ENCODE data around the gene CERS6. TPM values are rescaled to one million over a fixed set of nuclear protein-coding genes. Genes with fewer than 3 reads are reported as not detected.

CERS6 gene
- total and polyA plus RNA-seq, 3 donors from 2014 or later, result 24.7 to 71.0 (median 59.4) TPM

- H3K36me3 ChIP-seq (ENCODE audit: low read depth, missing control alignments), result no peaks in the 10 kb centered on the region
- H3K4me1 ChIP-seq, result no peaks in the 10 kb centered on the region
- no peak overlapping the region for H3K4me3 ChIP-seq
- no peak for TF ChIP-seq POLR2A (IDR thresholded peaks at IDR 0.05)
- TF ChIP-seq CTCF (IDR thresholded peaks at IDR 0.05), result no peak
- no peak overlapping the region for H3K27ac ChIP-seq
- no peaks in the 10 kb centered on the region for H3K9me3 ChIP-seq
- WGBS, 2 donors, result 82 to 84% methylated on average over 2 of the region's 2 CpGs
- H3K27me3 ChIP-seq, result no peaks in the 10 kb centered on the region
- DNase-seq, result no peak
- intact Hi-C loops (cut with DNase I; ENCODE audit: low total_unique reads), result loop anchor here (10.0 kb wide), 1 partner anchor 154 kb away; no protein-coding TSS in a partner anchor
Measured at GRCh38 chr2:168770796-168771195, 314.7 kb downstream of the CERS6 start.

GRCh38 chr2:168772704-168773103 lies 316.6 kb downstream of the CERS6 start:
- no peak for DNase-seq
- Histone ChIP-seq H3K36me3 (ENCODE audit: low read depth, missing control alignments) (no peaks in the 10 kb centered on the region), H3K27me3 (no peaks in the 10 kb centered on the region), H3K27ac (no peak overlapping the region), H3K9me3 (no peaks in the 10 kb centered on the region), H3K4me3 (no peak overlapping the region), H3K4me1 (no peaks in the 10 kb centered on the region)
- TF ChIP-seq CTCF (IDR thresholded peaks at IDR 0.05) (no peak), POLR2A (IDR thresholded peaks at IDR 0.05) (no peak)
- 90 to 93% methylated on average over 1 of the region's 1 CpG for WGBS, 2 donors
- intact Hi-C loops (cut with DNase I; ENCODE audit: low total_unique reads), result loop anchor here (10.0 kb wide), 1 partner anchor 152 kb away; no protein-coding TSS in a partner anchor

GRCh38 chr2:168773128-168773527 lies 317.1 kb downstream of the CERS6 start:
- no peaks in the 10 kb centered on the region for H3K4me1 ChIP-seq
- intact Hi-C loops (cut with DNase I; ENCODE audit: low total_unique reads), result loop anchor here (10.0 kb wide), 1 partner anchor 152 kb away; no protein-coding TSS in a partner anchor
- H3K27me3 ChIP-seq, result no peaks in the 10 kb centered on the region
- no peak for DNase-seq
- no peaks in the 10 kb centered on the region for H3K36me3 ChIP-seq (ENCODE audit: low read depth, missing control alignments)
- H3K27ac ChIP-seq, result no peak overlapping the region
- no peak for TF ChIP-seq POLR2A (IDR thresholded peaks at IDR 0.05)
- no peak for TF ChIP-seq CTCF (IDR thresholded peaks at IDR 0.05)
- H3K4me3 ChIP-seq, result no peak overlapping the region
- no peaks in the 10 kb centered on the region for H3K9me3 ChIP-seq
- WGBS, 2 donors, result 73 to 90% methylated on average over 2 of the region's 2 CpGs

- Histone ChIP-seq H3K4me1 (no peaks in the 10 kb centered on the region), H3K27me3 (no peaks in the 10 kb centered on the region), H3K9me3 (no peaks in the 10 kb centered on the region), H3K36me3 (ENCODE audit: low read depth, missing control alignments) (no peaks in the 10 kb centered on the region), H3K27ac (no peak overlapping the region), H3K4me3 (no peak overlapping the region)
- intact Hi-C loops (cut with DNase I; ENCODE audit: low total_unique reads), result loop anchor here (10.0 kb wide), 1 partner anchor 151 kb away; no protein-coding TSS in a partner anchor
- peak; percentile 63 to 90 (median 79) for TF ChIP-seq CTCF (IDR thresholded peaks at IDR 0.05)
- TF ChIP-seq POLR2A (IDR thresholded peaks at IDR 0.05), result no peak
- WGBS, 2 donors, result 40 to 46% methylated on average over 8 to 9 of the region's 9 CpGs
- DNase-seq, result peak; percentile 84
Measured at GRCh38 chr2:168773719-168774521, 317.8 kb downstream of the CERS6 start.

Measured in testis (tissue), 3 donors.